ENCODE measurements around the gene EIF1.
"Not testable (repeated sequence)": the region's sequence is repeated elsewhere in the genome, so short reads cannot be mapped to it uniquely, and the experiment has no call there.

Gene EIF1

DNA sequence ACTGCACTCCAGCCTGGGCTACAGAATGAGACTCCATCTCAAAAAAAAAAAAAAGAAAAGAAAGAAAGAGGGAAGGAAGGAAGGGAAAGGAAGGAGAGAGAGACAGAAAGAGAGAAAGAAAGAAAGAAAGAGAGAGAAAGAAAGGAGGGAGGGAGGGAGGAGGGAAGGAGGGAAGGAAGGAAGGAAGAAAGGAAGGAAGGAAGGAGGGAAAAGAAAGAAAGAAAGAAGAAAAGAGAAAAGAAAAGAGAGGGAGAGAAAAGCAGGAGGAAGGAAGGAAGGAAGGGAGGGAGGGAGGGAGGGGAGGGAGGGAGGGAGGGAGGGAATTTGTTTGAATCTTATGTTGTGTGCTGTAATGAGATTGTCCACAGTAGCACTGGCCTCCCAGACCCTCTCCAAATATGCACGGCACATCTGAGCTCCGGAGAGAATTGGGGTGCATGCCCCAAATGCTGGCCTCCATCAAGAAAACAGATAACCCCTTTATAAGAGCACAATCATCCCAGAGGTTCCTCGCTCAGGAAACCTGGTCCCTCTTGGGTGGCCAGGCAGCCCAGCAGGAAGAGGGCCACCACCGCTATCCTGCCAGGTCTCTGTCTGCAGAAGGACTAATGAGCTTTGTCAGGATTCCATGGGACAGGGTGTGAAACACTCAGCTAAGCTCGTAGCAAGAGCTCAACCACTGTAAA is 8.8 kb upstream of the EIF1 start:
- DNase-seq: no peak

DNA sequence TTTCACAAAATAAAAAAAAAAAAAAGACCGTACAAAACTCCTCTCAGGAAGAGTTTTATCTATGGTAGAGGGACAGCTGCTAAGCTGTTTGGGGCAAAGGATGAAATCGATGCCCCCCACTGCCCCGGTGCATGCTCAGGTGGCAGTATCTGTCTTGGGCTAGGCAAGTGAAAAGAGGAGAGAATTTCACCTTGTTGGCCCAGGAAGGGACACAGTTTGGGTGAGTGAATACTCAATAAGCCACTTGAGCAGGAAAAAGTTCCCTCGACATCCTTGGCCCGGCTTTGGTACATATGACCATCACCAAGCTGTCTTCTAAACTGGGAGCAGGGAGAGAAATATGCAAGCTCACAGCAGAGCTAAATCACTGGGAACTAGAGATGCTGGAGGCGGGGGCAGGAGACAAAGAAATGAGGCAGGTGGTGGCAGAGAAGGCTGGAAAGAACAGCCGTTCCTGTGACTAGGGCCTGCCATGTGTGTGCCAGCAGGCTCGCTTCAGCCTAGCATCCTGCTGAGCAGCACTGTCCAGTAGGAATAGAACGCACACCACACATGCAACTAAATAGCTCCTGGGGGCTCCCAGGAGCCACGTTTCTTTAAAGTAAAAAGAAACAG is 8.2 kb upstream of the EIF1 start:
- DNase-seq: no peak

DNA sequence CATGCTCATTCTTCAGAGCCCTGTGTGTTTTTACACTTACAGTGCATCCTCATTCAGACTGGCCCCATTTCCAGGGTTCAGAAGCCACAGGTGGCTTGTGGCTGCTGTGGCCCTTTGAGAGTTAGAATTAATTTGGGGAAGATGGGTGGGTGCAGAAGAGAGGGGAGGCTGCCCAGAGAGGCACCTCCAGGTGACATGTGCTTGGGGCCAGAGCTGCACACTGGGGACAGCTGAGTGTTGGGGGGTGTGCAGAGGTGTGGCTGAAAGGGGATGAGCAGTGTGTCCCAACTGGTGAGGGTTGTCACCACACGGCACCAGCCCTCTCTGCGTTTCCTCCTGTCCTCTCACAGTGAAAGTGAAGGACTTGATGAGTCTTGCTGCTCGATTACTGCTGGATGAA is 6.9 kb upstream of the EIF1 start:
- DNase-seq: no peak

DNA sequence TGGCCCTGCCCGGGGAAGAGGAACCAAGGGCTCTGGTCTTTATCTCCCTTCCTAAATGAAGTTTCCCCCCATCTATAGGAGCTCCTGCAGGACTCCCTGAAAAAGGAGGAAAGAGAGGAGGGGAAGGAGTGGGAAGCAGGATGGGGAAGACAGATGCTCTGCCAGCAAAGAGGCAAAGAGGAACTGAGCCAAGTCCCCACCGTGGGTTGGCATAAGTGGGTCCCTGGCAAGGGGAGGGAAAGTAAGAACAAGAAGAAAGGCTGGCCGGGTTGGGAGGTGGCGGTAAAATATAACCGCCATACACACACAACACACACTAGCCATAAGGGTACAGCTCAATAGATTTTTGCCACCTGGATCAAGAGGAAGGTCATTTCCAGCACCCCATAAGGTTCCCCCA is 6.1 kb upstream of the EIF1 start:
- no peak for DNase-seq

DNA sequence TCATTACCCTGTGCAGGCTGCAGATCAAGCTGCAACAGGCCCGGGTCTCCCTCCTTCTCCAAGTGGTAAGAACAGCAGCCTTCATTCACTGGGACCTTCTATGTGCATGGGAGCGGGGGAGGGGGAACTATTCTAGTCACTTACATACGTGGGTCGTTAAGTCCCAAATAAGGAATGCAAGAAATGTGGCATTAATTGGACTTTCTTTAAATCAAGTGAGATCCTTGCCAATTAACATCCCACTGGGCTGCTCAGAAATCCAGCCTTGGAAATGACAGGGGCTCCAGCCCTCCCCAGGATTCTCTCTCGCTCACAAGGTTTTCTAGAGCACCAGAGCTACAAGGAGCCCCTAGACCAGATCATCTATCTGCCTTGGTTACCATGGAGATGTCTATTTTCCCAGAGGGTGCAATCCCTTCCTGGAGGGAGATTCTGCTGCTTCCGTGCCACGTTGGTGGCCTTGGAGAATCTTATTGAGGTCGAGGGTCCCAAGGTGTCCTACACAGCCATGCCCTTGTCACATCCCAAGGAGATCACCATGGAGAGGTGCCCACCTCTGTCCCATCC is 5.2 kb upstream of the EIF1 start:
- DNase-seq: no peak

DNA sequence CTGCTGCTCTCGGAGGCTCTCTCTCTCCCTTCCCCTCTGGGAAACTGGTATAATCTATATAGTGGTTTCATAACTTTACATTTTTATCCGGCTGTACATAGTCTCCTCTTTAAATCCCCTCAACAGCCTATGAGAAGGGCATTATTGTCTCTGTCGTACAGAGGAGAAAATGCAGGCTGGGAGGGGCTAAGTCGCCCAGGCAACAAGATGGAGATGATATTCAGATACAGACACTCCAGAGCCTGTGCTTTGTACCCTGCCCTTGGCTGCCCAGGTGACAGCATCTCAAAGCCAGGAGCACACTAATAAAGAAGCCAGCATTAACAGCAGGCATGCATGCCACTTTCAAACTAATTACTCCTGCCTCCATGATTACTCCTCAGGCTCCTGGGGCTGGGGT is 4.7 kb upstream of the EIF1 start:
- no peak for DNase-seq

DNA sequence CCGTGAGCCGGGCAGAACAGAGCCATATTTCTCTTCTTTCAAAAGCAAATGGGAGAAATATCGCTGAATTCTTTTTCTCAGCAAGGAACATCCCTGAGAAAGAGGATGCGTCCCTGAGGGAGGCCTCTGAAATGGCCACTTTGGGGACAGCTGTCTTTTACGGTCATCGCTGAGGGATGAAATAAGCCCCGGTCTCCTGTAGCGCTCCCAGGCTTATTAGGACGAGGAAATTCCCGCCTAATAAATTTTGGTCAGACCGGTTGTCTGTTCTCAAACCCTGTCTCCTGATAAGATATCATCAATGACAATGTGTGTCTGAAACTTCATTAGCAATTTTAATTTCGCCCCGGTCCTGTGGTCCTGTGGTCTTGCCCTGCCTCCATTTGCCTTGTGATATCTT is 2.9 kb upstream of the EIF1 start:
- not testable (repeated sequence) for DNase-seq

DNA sequence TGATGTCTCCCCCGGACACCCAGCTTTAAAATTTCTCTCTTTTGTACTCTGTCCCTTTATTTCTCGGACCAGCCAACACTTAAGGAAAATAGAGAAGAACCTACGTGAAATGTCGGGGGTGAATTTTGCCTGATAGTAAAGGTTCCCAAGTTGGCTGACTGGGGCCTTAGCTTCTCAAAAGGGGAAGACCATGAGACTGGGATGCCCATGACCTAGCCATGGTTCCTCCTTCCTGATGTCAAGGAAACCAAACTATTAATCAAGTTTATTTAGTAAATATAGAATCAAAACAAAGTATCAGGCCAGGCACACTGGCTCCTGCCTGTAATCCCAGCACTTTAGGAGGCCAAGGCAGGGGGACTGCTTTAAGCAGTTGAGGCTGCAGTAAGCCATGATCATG is 2.4 kb upstream of the EIF1 start:
- no peak for DNase-seq

DNA sequence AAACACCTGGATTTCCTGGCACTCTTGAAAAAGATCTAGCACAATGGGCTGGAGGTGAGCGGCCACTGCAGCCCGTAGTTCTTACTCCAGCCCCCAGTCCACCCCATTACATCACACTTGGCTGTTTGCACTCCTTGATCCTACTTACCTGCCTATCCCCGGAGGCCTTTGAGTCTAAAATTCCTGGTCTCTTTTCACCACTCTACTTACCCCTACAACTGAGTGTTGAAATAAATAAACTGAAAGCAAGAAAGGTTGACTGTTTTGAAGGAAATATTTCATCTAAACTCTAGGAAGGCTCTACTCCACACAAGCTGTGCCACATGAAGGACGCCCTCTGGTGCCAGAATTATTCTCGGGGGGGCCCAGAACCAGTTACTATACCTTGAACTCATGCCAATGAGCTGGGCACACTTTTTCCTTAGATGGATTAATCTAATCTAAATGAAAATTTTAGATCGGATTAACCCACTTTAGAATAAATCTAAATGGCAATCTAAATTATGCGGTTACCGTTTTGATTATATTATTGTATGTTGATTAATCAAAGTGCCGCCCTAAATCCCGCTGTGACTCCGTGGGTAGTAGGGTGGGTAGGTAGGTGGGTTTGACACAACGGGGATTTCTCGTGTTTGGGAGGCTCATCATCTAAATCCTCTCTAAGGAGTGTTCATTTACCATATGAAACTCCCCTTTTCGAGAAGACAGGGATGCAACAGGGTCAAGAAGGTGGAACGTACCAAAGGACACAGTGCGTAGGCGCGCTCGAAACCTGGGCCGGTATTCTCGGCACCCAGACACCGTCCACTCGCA is 651 bp upstream of the EIF1 start:
- DNase-seq: peak; percentile 57

DNA sequence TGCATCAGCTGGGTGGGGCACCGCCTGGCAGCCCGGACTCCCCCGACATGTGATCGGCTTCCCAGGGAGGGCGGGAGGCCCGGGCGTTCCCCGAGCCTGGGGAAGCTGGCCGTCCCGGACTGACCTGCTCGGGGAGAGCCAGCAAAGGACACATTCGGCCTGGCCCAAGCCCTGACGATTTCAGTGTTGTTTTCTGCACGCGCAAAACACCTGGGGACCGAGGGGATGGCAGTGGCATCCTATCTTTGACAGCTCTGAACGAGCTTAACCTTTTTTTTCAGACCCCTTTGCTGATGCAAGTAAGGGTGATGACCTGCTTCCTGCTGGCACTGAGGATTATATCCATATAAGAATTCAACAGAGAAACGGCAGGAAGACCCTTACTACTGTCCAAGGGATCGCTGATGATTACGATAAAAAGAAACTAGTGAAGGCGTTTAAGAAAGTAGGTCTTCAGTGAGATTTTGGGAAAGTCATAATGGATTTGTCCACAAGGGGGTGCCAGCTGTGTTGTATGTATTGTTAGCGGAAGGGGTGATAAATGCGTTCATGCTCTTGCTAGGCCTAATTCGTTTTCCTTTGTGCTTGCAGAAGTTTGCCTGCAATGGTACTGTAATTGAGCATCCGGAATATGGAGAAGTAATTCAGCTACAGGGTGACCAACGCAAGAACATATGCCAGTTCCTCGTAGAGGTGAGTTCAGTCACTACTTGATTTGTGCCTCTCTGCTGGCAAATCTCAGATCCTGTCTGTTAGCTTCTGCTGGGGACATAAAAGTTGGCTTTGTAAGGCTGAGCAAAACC is 1.0 kb downstream of the EIF1 start:
- peak; percentile 64 for DNase-seq

DNA sequence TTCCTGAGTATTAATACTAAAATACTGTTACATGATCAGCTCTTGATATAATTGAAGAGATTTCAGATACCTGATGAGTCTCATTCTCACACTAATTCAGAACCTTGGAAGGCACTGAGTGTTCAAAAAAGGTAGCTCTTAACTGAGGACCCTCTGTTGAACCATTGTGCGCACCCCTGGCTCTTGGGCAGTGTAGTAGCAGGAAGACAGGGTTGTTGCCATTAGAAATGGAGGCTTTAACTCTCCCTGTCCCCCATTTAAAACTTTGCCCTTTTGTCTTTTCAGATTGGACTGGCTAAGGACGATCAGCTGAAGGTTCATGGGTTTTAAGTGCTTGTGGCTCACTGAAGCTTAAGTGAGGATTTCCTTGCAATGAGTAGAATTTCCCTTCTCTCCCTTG is 1.8 kb downstream of the EIF1 start:
- no peak for DNase-seq

DNA sequence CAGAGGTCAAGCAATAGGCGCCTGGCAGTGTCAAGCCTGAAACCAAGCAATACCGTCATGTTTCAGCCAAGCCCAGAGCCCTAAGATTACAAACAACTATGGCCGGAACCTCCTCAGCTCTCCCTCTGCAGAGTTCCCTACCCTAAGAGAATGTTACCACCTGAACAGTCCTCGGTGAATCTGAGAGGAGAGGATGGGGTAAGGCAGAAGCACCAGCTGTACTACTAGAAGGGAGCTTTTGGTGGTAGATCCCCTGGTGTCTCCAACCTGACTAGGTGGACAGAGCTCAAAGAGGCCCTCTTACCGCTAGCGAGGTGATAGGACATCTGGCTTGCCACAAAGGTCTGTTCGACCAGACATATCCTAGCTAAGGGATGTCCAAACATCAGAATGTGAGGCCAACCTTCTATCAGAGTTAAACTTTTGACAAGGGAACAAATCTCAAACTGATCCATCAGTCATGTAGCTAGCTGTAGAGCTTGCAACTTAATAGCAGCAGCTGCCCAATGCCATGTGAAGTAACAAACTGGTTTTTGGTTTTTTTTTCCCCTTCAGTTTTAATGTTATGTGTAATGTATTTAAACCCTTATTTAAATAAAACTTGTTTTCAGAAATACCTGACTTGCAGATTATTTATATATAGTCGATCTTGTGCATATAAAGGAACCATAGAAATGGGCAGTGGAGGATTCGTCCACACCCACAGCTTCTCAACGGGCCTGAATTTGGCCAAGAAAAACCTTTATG is 2.5 kb downstream of the EIF1 start:
- no peak for DNase-seq

DNA sequence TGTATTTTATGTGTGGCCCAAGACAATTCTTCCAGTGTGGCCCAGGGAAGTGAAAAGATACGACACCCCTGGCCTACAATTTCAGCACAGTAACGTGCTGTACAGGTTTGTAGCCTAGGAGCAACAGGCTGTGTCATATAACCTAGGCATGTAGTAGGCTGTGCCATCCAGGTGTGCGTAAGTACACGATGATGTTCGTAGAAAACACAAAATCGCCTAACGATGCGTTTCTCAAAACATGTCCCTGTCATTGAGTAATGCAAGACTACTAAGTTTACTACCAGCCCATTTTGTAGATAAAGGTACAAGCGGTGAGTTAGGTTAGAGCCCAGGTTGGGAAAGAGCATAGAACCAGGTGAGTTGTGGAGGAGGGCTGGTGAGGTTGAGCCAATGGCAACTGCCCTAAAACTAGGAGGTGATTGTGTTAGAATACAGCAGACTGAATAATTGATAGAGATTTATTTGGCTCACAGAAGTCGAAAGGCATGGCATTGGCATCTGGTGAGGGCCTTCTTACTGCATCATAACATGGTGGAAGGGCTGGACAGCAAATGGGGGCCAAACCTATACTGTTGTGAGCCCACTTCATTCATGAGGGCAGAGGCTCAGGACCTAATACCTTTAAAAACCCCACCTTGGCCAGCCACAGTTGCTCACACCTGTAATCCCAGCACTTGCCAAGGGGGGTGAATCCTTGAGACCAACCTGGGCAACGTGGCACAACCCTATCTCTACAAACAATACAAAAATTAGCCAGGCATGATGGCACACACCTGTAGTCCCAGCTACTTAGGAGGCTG is 4.2 kb downstream of the EIF1 start:
- DNase-seq: no peak

DNA sequence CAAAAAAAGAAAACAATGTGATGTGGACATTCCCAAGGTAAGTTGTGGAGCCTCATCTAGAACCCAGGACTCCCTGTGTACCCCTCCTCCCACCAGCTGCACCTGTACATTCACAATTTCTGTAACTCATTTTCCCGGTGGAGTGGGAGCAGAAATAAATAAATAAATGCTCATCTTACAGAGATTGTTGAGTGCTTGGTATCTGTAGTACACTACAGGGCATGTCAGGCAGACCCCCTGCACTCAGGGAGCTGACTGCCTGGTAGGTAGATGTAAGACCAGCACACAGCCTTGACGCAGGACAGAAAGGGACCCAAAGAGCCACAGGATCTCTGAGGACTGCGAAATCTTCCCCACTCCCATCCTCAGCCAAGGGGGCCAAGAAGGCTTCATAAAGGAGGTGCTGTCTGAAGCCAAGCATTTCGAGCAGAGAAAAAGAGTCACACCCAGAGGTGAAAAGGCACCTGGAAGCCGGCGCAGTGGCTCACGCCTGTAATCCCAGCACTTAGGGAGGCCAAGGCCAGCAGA is 6.5 kb downstream of the EIF1 start:
- no peak for DNase-seq

DNA sequence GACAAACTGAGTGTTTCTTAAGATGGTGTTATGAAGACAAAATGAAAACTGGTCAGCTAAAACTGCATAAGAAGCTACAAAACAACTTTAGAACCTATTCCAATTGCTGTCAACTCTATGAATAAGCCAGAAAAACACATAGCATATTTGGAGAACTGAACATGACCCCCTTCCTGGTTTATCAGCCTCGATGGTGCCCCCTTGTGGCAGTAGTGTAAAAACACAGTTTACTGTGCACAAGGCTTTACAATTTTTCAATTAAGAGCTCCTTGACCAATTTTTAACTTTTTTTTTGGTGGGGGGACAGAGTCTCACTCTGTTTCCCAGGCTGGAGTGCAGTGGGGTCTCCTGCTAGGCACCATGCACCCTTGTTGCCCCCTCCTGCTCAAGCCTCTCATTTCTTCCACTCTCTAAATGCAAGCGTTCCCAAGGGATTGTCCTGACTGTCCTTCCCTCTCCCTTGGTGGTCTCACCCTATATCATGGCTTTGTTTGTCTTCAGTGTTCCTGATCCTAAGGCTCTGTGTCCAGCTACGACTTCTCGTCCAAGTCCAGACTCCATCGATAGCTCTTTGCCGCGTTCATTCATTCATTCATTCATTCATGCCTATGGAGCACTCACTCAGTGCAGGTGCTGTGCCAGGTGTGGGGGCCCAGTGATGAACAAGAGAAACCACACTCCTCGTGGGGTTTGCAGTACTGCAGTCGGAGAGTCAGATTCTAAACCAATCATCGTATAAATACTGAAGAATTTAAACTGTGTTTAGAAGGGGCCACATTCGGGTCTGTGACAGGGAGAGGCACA is 7.5 kb downstream of the EIF1 start:
- DNase-seq: peak; percentile 72

DNA sequence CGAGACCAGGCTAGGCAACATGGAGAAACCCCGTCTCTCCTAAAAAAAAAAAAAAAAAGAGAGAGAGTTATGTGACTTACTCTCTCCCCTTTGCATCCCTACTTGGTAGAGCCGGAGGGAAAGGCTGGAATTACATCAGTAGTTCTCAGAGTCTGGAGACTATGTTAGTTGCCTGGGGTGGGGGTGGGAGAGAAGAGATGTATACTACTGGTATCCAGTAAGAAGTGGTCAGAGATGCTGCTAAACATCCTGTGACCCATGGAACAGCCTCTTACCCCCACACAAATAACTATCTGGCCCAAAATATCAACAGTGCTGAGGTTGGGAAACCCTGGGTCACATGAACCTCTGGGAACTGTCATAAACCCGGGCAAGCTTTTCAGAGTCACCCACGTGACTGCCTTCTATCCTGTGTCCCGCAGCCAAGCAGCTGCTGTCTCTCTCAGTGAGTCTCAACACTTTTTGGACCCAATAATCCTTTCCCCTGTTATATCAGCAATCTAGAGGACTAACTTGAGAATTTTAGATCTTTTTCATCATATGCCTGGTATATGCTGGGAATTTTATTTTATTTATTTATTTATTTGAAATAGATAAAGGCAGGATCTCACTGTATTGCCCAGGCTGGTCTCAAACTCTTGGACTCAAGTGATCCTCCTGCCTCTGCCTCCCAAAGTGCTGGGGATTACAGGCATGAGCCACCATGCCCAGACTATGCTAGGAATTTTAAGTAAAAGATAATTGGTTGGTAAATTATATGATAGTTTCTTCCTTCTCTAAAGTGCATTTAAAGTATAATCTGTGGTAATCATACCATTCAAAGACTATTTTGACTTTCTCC is 8.7 kb downstream of the EIF1 start:
- no peak for DNase-seq

DNA sequence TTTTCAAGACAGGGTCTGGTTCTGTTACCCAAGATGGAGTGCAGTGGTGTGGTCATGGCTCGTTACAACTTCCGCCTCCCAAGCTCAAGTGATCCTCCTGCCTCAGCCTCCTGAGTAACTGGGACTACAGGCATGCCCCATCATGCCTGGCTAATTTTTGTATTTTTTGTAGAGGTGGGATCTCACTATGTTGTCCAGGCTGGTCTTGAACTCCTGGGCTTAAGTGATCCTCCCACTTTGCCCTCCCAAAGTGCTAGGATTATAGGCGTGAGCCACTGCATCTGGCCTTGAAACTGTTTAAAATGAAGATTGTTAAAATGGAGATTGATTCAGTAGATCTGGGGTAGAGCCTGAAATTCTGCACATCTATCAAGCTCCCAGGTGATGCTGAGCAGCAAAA is 12.2 kb downstream of the EIF1 start:
- not testable (repeated sequence) for DNase-seq

DNA sequence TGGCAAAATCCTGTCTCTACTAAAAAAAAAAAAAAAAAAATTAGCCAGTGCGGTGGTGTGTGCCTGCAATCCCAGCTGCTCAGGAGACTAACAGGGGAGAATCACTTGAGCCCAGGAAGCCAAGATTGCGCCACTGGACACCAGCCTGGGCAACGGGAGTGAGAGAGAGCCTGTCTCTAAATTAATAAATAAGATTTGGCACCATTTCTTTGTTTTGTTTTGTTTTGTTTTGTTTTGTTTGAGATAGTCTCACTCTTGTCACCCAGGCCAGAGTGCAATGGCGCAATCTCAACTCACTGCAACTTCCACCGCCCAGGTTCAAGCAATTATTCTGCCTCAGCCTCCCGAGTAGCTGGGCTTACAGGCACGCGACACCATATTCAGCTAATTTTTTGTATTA is 14.0 kb downstream of the EIF1 start:
- DNase-seq: no peak

DNA sequence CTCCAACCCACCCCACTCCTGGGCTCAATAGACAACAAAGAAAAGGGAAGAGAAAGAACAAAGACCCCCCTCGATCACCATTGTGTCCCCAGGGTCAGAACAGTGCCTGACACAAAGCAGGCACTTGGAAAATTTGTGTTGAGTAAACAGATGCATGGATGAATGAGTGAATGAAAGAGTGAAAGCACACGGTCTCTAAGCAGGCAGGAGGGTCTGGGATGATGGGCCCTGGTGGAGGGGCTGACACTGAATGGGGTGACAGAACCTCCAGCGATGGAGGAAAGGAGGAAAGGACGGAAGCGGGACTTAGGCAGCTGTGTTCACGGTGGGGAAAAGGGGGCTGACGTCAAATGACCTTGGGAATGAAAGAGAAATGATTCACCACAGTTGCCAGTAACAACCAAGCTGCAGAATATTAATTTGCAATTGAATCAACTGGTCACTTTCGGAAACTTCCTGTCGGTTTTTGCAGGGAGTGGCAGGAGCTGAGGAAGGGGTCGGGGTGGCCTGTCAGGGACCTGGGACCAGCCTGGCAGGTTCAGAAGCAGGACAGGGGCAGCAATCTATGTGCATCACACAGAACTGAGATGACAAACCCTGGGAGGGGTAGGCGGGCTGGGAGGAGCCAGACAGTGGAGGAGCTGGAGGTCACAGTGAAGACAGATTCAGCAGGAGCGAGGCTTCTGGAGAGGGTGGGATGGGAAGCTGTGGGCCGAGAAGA is 16.7 kb downstream of the EIF1 start:
- DNase-seq: no peak

All from activated T-cell treated with anti-CD3 and anti-CD28 coated beads for 4 hours (primary cell).